GM18861 (cell line): ENCODE measurements around the gene RGS14.

Source experiments
- ATAC-seq: cut with Tn5 transposase; IDR thresholded peaks from one replicate; pipeline ENCODE4 v1.9.1; 2021; ENCODE audit not compliant: unreplicated experiment

RGS14 gene

DNA sequence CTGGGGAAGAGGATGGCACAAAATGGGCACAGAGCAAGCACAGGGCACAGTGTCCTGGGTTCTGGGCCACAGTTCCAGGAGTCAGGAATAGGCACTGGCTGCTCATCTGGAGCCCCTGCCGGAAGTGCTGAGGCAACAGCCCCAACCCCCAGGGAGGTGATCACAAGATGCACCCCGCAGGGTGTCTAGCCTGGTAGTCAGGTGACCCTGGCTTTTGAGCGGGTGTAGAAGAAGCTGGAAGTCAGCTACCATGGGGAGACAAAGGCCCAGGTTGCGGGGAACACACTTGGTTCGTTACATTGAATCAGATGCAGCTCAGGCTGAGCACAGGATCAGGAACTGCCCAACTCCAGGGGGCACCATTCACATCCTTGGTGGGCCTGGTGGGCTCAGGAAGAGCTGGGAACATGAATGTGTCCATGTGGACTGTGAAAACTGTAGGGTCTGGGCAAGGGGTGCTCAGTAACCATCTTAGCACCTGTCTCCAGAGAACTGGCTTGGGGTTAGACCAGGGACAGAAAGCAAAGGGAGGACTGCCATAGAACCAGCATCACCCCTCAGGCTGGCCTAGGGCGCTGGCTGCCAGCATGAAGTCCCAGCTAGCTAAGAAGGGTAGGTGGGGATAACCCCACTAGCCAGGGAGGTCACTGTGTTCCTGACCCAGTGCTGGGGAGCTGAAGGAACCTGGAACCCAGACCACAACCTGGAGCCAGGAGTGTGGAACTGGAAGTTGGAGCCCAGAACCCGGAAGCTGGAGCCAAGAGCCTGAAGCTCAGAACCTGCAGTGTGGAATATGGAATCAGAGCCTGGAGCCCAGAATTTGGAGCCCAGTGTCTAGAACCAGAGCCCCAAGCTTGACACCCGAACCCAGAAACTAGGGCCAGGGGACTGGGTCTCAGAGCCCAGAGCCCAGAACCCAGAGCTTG is 20.4 kb downstream of the RGS14 start:
- no peak for ATAC-seq

DNA sequence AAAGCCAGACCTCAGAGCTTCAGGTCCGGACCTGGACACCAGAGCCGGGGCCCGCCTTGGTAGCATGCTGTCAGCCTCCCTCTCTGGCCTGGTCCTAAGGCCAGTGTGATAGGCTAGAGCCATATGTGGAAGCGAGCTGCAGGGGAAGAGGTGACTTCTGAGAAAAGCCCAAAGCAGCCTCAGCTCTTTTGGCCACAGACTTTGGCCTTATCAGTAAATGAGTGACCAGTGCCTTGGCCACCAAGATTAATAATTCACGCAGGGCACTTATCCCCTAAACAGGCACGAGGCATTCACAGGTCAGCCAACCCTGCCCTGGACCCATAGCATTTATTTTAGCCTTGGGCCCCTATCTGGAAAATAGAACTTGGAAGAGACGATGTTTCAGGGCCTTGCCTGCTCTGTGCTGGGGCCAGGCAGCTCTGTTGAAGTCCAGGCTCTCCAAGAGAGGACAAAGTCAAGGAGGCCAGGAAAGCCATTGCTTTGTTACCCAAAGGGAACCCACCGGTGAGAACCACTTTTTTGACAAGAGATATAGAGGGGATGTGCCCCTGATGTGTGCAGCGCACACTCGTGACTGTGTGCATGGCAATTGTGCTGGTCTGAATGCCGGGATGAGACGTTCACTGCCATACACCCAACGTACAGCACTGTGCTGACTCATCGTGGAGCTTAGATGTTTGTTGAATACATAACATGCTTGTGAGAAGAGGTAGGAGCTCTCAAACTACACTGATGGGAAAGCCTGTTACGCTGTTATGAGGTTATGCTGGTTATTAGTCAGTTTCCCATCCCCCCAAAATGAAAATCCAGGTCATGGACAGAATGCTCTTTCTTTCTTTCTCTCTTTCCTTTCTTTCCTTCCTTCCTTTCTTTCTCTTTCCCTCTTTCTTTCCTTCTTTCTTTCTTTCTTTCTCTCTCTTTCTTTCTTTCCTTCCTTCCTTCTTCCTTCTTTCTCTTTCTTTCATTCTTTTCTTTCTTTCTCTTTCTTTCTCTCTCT is 21.5 kb downstream of the RGS14 start:
- ATAC-seq, result peak; percentile 65

DNA sequence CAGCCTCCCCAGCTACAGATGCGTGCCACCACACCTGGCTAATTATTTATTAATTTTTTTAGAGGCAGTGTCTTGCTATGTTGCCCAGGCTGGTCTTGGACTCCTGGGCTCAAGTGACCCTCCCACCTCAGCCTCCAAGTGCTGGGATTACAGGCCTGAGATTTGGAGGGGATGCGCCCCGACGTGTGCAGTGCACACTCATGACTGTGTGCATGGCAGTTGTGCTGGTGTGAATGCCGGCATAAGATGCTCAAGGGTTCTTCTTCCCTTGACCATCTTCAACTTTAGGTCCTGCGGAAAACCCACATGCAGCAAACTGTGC is 23.0 kb downstream of the RGS14 start:
- no peak for ATAC-seq

DNA sequence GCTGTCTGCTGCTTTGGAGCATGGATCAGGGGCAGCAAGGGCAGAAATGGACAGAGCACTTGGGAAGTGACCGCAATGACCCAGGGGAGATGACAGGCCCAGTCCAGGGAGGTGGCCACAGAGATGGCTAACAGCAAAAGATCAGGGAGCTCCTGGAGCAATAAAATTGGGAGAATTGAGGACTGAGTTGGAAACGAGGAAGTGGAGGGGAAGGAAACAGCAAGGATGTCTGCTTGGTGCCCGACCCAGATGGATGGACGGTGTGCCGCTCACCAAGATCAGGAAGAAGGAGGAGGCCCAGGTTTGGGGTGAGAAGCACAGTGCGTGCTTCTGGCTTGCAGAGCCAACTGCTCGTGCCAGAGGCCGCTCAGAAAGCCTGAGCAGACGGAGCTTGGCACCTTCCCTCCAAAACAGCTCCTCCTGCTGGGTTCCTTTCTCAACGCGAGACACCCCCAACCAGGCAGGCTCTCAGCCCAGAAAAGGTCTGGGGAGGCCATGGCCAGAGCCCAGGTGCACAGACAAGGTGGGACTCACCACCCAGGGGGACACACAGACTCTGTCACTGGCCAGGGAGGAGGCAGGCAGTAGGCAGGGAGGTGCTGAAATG is 24.8 kb downstream of the RGS14 start:
- ATAC-seq, result no peak

DNA sequence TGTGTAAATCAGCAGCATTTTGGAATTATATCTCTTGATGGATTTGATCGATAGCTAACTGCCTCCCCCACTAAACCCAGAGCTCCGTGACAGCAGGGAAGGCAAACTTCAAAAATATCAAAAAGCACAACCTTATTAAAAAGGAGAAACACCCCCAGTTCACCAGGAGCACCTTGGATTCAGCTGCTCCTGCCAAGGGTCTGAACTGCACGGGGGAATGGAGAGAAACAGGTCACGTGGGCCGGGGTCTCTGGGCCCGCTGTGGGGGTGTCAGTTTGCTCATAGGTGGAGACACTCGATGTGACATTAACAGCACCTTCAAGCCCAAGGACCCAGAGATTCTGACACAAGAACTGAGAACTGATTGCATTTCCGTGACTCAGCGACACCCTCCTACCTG is 25.5 kb downstream of the RGS14 start:
- no peak for ATAC-seq

DNA sequence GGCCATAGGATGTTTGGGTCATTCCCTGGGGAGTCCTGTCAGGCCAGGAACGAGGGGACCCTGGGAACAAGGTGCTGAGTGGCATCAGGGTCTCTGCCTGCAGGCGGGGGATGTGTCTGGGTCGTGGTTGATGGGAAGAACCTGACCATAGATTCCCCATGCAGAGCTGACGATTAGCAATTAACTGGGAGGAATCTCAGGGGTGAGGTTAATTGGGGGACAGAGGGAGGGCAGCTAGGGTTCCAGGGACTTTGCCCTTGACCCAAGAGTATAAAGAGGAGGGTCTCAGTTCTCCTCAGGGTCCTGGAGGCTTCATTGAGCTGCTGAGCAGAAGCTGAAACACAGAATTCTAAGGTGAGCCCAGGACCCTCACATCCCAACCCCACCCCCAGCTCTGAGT is 26.4 kb downstream of the RGS14 start, which contains the start of gene SLC34A1:
TSS of gene SLC34A1 (plus strand) at position 301 of the 400 bp plus-strand sequence. CDS start 1,308 bp downstream, outside the sequence.
- no peak for ATAC-seq

DNA sequence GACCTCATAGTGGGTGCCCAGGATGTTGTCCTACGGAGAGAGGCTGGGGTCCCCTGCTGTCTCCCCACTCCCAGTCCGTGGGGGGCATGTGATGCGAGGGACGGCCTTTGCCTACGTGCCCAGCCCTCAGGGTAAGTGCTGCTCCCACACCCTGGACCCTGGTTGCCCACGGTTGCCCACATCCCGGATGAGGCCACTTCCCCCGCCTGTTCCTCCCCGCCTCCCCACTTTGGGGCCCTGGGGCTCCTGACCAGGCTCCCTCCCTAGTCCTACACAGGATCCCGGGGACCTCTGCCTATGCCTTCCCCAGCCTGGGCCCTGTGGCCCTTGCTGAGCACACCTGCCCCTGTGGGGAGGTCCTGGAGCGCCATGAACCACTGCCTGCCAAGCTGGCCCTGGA is 28.0 kb downstream of the RGS14 start:
- no peak for ATAC-seq

DNA sequence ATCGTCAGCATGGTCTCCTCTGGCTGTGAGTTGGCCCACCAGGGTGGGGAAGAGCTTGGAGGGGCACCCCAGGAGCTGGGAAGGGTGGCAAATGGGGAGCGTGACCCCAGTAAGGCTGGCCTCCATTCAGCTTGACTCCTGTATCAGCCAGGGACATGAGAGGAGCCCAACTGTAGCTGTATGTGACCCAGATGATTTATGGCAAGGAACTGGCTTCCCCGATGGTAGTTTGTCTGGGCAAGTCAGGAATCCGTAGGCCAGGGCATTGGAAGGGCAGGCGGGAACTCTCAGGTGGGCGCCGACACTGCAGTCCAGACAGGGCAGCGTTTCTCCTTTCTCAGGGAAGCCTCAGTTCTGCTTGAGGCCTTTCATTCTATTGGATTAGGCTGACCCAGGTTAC is 28.8 kb downstream of the RGS14 start:
- no peak for ATAC-seq

DNA sequence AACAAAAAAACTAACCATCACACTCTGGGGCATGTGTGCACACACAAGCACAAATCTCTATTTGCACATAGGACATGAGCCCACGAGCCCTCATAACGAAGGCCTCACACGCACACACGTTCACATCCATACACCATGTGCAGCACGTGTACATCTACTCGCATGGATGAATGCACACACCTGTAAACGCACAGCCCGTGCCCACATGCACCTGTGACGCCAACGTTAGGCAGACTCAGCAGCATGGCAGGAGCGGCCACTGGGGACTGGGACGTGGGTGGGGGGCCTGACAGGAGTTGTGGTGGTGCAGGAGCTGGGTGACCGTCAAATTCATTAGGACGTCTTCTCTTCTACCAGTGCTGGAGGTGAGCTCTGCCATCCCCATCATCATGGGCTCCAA is 29.7 kb downstream of the RGS14 start:
- no peak for ATAC-seq

DNA sequence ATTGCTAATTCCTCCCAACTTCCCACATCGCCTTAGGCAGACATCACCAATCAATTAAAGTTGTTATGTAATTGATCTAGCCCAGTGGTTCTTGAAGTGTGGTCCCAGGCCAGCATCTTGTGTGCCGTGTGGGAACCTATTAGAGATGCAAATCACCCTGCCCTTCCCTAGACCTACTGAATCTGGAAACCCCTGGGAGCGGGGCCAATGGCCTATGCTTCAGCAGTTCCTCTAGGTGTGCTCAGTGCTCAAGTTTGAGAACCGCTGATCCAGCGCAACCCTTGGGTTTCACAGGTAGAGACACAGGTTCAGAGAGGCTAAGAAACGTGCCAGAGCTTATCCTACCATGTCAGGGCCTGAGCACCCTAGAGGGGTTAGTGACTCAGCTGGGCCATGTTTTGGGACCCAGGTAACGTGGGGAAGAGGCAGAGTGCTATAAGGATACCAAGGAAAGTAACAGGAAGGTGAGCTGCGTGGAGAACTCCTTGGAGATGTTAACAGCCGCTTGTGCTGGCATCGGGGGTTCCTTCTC is 30.9 kb downstream of the RGS14 start:
- no peak for ATAC-seq

DNA sequence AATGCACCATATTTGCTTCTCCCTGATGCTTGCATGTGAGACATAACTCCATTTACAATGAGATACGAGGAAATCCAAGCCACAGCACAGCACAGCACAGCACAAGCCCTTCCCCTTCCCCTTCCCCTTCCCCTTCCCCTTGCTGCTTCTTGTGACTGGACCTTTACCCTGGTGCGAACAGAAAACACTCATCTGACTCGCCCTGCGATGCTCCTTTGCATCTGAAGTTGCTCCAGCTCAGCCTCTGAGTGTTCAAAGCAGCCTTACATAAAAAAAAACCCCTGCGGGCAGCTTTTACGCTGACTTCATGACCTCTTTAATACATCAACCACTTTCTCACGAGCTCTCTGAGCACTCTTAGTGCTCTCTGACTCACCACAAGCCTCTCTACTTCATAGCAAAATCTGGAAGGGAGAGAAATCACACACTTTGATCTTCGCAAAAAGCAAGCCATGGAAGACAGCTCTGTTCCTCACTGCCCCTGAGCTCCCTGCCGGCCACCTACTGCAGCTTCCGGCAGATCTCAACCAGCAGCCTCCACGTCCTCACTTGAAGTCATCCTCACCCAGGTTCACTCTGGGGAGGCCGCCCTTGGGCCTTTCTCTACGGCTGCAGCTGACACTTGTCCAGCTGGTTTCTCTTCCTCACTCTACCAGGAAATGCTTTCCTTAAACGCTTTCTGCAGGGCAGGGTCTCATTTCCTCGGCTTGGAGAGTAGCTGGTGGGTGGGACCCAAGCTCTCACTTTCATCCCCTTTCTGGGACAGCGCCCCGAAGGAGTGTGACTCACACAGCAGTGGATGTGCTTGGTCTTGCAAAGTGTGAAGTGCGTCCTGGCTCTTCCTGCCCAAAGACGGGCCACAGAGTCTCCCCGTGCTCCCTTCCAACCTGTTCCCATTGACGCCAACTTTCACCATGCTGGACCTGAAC is 31.8 kb downstream of the RGS14 start:
- ATAC-seq, result peak; percentile 59

DNA sequence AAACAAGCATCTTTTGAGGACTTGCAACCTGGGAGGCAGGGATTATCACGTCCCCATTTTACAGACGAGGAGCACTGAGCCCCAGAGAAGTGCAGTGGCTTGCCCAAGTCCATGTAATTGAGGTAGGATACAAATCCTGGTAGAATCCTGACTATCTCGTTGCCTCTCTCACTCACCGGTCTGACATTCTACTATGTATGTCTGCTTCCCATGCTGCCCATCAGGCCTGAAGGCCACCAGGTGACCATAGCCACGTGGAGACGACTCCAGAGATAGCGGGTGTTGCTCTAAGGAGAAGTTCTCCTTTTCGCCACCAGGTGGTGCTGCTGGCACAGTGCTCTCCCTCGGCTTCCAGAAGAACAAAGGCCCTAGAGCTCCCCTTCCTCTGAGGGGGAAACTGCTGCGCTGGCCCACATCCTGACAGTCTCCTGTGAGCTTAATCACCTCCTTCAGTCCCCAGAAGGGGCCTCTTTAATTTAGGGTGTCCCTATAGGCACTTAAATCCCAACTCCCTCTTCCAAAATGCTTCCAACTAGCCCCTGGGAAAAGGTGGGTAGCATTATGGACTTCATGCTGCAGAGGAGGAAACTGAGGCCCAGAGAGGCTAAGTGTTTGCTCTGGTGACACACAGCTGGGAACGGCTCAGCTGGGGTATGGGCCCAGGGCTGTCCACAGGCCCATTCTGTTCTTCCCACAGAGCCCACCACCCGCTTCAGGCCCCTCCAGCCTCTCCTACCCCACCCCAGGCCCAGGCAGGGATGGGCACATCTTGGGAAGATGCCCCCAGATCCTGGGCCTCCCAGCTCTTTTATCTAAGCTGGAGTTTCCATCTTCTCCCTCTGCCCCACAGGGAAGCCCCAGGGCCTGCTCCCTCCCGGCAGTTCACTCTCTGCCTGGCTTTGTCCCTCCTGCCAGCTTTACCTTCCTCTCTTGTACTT is 32.9 kb downstream of the RGS14 start:
- ATAC-seq, result peak; percentile 36

DNA sequence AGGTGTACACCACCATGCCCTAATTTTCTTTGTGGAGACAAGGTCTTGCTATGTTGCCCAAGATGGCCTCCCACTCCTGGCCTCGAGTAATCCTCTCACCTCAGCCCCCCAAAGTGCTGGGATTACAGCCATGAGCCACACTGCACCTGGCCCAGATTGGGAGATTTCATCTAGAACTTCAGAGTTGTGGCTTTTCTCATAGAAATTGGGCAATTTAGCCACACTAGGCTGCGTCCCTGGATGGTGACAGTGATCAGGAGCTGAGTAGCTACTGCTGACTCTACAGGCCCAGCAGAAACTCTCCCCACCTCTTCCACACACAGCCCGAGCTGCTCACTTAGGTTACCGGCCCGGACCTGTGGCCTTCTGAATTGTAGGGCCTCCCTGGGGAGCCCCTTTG is 35.0 kb downstream of the RGS14 start:
- no peak for ATAC-seq

DNA sequence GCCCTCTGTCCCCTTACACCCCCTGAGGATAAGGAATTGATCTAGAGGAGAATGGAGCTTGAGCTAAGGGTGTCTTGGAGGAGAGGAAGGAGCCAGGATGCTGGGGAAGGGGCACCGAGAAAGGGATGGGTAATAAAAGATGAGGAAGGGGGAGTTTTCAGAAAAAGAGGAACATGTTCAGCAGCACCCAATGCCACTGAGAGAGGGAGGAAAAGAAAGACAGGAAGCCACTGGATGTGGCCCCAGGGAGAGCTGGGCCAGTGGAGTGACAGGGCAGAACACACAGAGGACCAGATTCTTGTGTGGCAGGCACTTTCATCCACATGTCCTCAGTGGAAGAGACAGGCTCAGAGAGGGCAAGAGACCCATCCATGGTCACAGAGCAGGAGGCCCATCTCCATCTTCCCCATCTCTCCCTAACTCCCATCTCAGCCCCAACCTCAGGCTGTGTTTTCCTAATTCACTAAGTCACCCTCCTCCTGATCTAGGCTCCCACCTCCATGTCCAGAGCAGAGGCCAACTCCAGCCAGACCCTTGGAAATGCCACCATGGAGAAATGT is 35.6 kb downstream of the RGS14 start:
- ATAC-seq, result no peak

DNA sequence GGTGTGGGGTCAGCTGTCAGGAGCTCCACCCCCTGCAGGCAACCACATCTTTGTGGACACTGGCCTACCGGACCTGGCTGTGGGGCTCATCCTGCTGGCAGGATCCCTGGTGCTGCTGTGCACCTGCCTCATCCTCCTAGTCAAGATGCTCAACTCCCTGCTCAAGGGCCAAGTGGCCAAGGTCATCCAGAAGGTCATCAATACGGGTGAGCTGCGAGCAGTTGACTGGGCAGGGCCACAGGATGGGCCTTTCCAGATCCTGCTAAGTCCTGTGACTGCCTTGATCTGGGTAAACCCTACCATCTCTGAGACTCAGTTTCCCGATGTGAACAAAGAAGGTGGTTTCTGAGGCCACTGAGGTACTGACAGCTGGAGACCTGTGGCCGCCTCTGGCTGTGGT is 36.3 kb downstream of the RGS14 start:
- ATAC-seq, result no peak

DNA sequence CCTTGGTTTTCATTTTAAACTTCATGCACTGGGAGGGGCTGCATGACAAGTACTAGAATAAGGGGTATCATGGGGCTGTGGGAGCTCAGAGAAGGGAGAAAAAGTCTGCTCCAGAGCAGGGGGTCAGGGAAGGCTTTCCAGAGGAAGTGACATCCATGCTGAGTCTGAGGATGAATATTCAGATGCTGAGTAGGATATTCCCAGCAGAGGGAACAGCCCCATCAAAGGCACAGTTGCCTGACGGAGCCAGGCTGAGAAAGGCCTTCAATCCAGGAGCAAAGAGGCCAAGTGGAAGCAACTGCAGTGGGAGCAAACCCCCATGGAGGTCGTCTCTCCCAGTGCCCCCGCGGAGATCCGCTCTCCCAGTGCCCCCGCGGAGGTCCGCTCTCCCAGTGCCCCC is 38.4 kb downstream of the RGS14 start:
- ATAC-seq, result no peak

DNA sequence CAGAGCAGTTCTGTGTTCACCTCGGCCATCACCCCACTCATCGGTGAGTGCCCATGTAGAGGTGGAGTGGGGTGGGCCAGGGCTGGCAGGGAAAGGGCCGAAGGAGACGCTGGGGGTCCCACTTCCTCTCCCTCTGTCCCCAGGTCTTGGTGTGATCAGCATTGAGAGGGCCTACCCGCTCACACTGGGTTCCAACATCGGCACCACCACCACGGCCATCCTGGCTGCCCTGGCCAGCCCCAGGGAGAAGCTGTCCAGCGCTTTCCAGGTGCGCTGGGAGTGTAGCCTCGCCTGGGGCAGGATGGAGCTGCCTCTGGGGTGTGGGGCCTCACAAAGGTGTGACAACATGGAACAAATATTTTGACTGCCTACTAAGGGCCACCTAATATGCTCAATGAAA is 39.1 kb downstream of the RGS14 start:
- no peak for ATAC-seq

DNA sequence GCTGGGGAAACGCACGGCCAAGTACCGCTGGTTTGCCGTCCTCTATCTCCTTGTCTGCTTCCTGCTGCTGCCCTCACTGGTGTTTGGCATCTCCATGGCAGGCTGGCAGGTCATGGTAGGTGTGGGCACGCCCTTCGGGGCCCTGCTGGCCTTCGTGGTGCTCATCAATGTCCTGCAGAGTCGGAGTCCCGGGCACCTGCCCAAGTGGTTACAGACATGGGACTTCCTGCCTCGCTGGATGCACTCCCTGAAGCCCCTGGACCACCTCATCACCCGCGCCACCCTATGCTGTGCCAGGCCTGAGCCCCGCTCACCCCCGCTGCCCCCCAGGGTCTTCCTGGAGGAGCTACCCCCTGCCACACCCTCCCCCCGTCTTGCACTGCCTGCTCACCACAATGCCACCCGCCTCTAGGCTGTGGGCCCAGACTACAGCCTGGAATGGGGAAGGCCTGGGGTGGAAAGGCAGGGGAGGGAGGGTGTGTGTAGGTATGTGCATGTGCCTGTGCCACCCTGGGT is 40.2 kb downstream of the RGS14 start:
- ATAC-seq, result no peak
